HG02885 (cell line): ENCODE data around the gene ITFG2.

Experiments
- ATAC-seq: cut with Tn5 transposase; IDR thresholded peaks from one replicate; pipeline ENCODE4 v1.9.1; 2021; ENCODE audit warnings: mild to moderate bottlenecking; ENCODE audit not compliant: unreplicated experiment, poor library complexity

Gene ITFG2

GRCh38 chr12:2826721-2827515 lies 14.4 kb downstream of the ITFG2 start:
- no peak for ATAC-seq

GRCh38 chr12:2829275-2829674 lies 16.8 kb downstream of the ITFG2 start:
- ATAC-seq = no peak

GRCh38 chr12:2832550-2833127 lies 20.2 kb downstream of the ITFG2 start:
- no peak for ATAC-seq

- ATAC-seq = no peak
These were observed 20.9 kb downstream of the ITFG2 start for GRCh38 chr12:2833327-2833726.

- no peak for ATAC-seq
These were observed 21.3 kb downstream of the ITFG2 start for GRCh38 chr12:2833810-2834209.

- no peak for ATAC-seq
These were observed 22.4 kb downstream of the ITFG2 start, which contains the start of gene NRIP2 for GRCh38 chr12:2834581-2835491. TSS of gene NRIP2 (minus strand) at chr12:2835035. CDS start at chr12:2834983, 52 bp downstream.

GRCh38 chr12:2835691-2836403 lies 23.4 kb downstream of the ITFG2 start:
- ATAC-seq = no peak

- ATAC-seq = no peak
These were observed 24.1 kb downstream of the ITFG2 start for GRCh38 chr12:2836574-2836973.

GRCh38 chr12:2841056-2841650 lies 28.7 kb downstream of the ITFG2 start:
- ATAC-seq = no peak

- no peak for ATAC-seq
These were observed 30.5 kb downstream of the ITFG2 start for GRCh38 chr12:2842948-2843347.

GRCh38 chr12:2844786-2845185 lies 32.3 kb downstream of the ITFG2 start:
- ATAC-seq = no peak

GRCh38 chr12:2845280-2845679 lies 32.8 kb downstream of the ITFG2 start:
- ATAC-seq = no peak

GRCh38 chr12:2851931-2852330 lies 39.5 kb downstream of the ITFG2 start:
- no peak for ATAC-seq

- ATAC-seq = no peak
These were observed 41.2 kb downstream of the ITFG2 start for GRCh38 chr12:2853626-2854025.

- no peak for ATAC-seq
These were observed 42.4 kb downstream of the ITFG2 start for GRCh38 chr12:2854669-2855453.

- no peak for ATAC-seq
These were observed 43.1 kb downstream of the ITFG2 start for GRCh38 chr12:2855546-2855945.

- ATAC-seq = no peak
These were observed 43.6 kb downstream of the ITFG2 start for GRCh38 chr12:2856051-2856450.

- no peak for ATAC-seq
These were observed 44.6 kb downstream of the ITFG2 start, which contains the start of gene TEX52 for GRCh38 chr12:2857021-2857431. TSS of gene TEX52 (minus strand) at chr12:2857039. CDS start at chr12:2857026, 13 bp downstream.

GRCh38 chr12:2857576-2857975 lies 45.1 kb downstream of the ITFG2 start:
- no peak for ATAC-seq
